ENCODE results near the gene EIF4G3. TPM values are rescaled to one million over a fixed set of nuclear protein-coding genes. Genes with fewer than 3 reads are reported as not detected.
A peak's percentile ranks its signal among the peaks of the same experiment; 100 is the strongest.
"Not testable (repeated sequence)": the region's sequence is repeated elsewhere in the genome, so short reads cannot be mapped to it uniquely, and the experiment has no call there.

EIF4G3 gene
- total RNA-seq, 2 donors from 2014 or later: 70.3 to 70.5 TPM

- H3K4me1 ChIP-seq: no peaks in the 10 kb centered on the region
- DNase-seq: no peak
- peak overlapping the region in 1 of 2 donors; percentile 46 for H3K9ac ChIP-seq (ENCODE audit: low read depth in 2 of 2, low read length in 2 of 2)
- H3K36me3 ChIP-seq: no peaks in the 10 kb centered on the region
- no peaks in the 10 kb centered on the region for H3K27me3 ChIP-seq
- TF ChIP-seq CTCF (IDR thresholded peaks at IDR 0.05): no peak
- intact Hi-C loops (cut with DNase I): no loop called here
- H3K27ac ChIP-seq: peak overlapping the region; percentile 34
- no peak overlapping the region for H3K4me3 ChIP-seq
- H3K9me3 ChIP-seq: no peaks in the 10 kb centered on the region
Observed at GRCh38 chr1:21028520-21029145, 148.1 kb downstream of the EIF4G3 start.

- TF ChIP-seq CTCF (IDR thresholded peaks at IDR 0.05): no peak
- Histone ChIP-seq H3K9me3 (no peaks in the 10 kb centered on the region), H3K4me3 (no peak overlapping the region), H3K36me3 (no peaks in the 10 kb centered on the region), H3K27me3 (no peaks in the 10 kb centered on the region), H3K27ac (peak overlapping the region; percentile 34), H3K9ac (ENCODE audit: low read depth in 2 of 2, low read length in 2 of 2) (peak overlapping the region in 1 of 2 donors; percentile 12), H3K4me1 (no peaks in the 10 kb centered on the region)
- intact Hi-C loops (cut with DNase I): no loop called here
- peak; percentile 66 for DNase-seq
Observed at GRCh38 chr1:21027805-21028204, 148.9 kb downstream of the EIF4G3 start.

- H3K36me3 ChIP-seq: no peaks in the 10 kb centered on the region
- H3K27ac ChIP-seq: no peak overlapping the region
- no peak overlapping the region for H3K9ac ChIP-seq (ENCODE audit: low read depth in 2 of 2, low read length in 2 of 2)
- no peaks in the 10 kb centered on the region for H3K9me3 ChIP-seq
- DNase-seq: no peak
- no peaks in the 10 kb centered on the region for H3K27me3 ChIP-seq
- intact Hi-C loops (cut with DNase I): no loop called here
- H3K4me1 ChIP-seq: peaks cover 9% of the 10 kb centered on the region
- TF ChIP-seq CTCF (IDR thresholded peaks at IDR 0.05): no peak
- no peak overlapping the region for H3K4me3 ChIP-seq
Observed at GRCh38 chr1:21024918-21025317, 151.8 kb downstream of the EIF4G3 start.

- H3K9me3 ChIP-seq; DNase-seq; H3K9ac ChIP-seq (ENCODE audit: low read depth in 2 of 2, low read length in 2 of 2); H3K27ac ChIP-seq; H3K36me3 ChIP-seq; H3K27me3 ChIP-seq; intact Hi-C loops (cut with DNase I); H3K4me3 ChIP-seq; H3K4me1 ChIP-seq: not testable (repeated sequence)
Observed at GRCh38 chr1:21024136-21024896, 152.4 kb downstream of the EIF4G3 start.

- Histone ChIP-seq H3K4me1 (peaks cover 9% of the 10 kb centered on the region), H3K9ac (ENCODE audit: low read depth in 2 of 2, low read length in 2 of 2) (peak overlapping the region in 1 of 2 donors; percentile 58), H3K27ac (peak overlapping the region; percentile 70), H3K36me3 (no peaks in the 10 kb centered on the region), H3K4me3 (no peak overlapping the region), H3K9me3 (no peaks in the 10 kb centered on the region), H3K27me3 (no peaks in the 10 kb centered on the region)
- peak; percentile 72 for DNase-seq
- no peak for TF ChIP-seq CTCF (IDR thresholded peaks at IDR 0.05)
- intact Hi-C loops (cut with DNase I): no loop called here
Observed at GRCh38 chr1:21022279-21023040, 154.2 kb downstream of the EIF4G3 start.
